Heart right ventricle (tissue), 16 donors: ENCODE measurements around the gene ATG14. TPM values are rescaled to one million over a fixed set of nuclear protein-coding genes. Genes with fewer than 3 reads are reported as not detected.
"Not testable (repeated sequence)": the region's sequence is repeated elsewhere in the genome, so short reads cannot be mapped to it uniquely, and the experiment has no call there.

ENCODE experiments used
- ATAC-seq, 8 donors: fragments of 200-7000 bp; cut with Tn5 transposase; one replicate each; pipeline ENCODE4 v1.9.1; 2020; ENCODE audit warnings: mild to moderate bottlenecking in 8 of 8, moderate library complexity in 8 of 8, moderate number of reproducible peaks in 1 of 8
- DNase-seq, 2 donors: peaks; one replicate each; pipeline ENCODE4 v3.0.0-alpha.2; 2020
- H3K27ac ChIP-seq, 10 donors: fragments of 200-600 bp; sonication (generic) in 2 of 10; one replicate each; pipeline versions ENCODE4 v1.5.0 to v1.8.0; 2020 to 2022; ENCODE audit warnings: mild to moderate bottlenecking in 3 of 10
- H3K27me3 ChIP-seq, 7 donors: fragments of 200-600 bp; one replicate each; pipeline ENCODE4 v1.8.0; 2021 to 2022; ENCODE audit warnings: mild to moderate bottlenecking in 2 of 7
- H3K36me3 ChIP-seq, 9 donors: fragments of 200-600 bp; sonication (generic) in 1 of 9; one replicate each; pipeline versions ENCODE4 v1.5.0 to v1.8.0; 2020 to 2022; ENCODE audit warnings: mild to moderate bottlenecking in 2 of 9
- H3K4me1 ChIP-seq, 9 donors: fragments of 200-600 bp; sonication (generic) in 1 of 9; one replicate each; pipeline versions ENCODE4 v1.5.0 to v1.8.0; 2020 to 2022; ENCODE audit warnings: mild to moderate bottlenecking in 4 of 9
- H3K4me3 ChIP-seq, 10 donors: fragments of 200-600 bp; sonication (generic) in 2 of 10; one replicate each; pipeline versions ENCODE4 v1.5.0 to v1.8.0; 2020 to 2022; ENCODE audit warnings: mild to moderate bottlenecking in 7 of 10, moderate library complexity in 2 of 10
- H3K9me3 ChIP-seq, 11 donors: fragments of 200-600 bp in 10 of 11; sonication (generic) in 2 of 11; one replicate each; pipeline versions ENCODE4 v1.5.0 to v1.8.0; 2013 to 2022; ENCODE audit warnings: mild to moderate bottlenecking in 2 of 11, control low read depth in 1 of 11, moderate library complexity in 1 of 11
- CTCF ChIP-seq, 9 donors: fragments of 200-600 bp; sonication (generic) in 2 of 9; IDR thresholded peaks; one replicate each; pipeline versions ENCODE4 v1.5.0 to v1.8.0; 2021 to 2022; ENCODE audit warnings: antibody characterized with exemption in 9 of 9, mild to moderate bottlenecking in 5 of 9, moderate library complexity in 1 of 9
- WGBS, 2 donors: extraction: QIAGEN DNeasy Blood & Tissue Kit; methylation state at CpG; one replicate each; pipeline ENCODE4 v1.1.7; 2013; ENCODE audit warnings: inconsistent platforms in 1 of 2; 5-methylcytosine and 5-hydroxymethylcytosine counted together
- intact Hi-C, 10 donors: fragments of 100-400 bp; cut with DNase I; formaldehyde crosslinking; loops; one replicate each; pipeline versions ENCODE4 v1.11.1 to v1.14.2; 2022
- polyA plus RNA-seq, 2 donors: library from polyadenylated mRNA; stranded (reverse); fragments of 200-250 nt; gene quantifications; one replicate each; pipeline ENCODE4 v1.2.3, GENCODE V29; 2013
- total RNA-seq, 10 donors: library from RNA; stranded (reverse); fragmentation: NEBNext Ultra II Directional in 3 of 10; extraction: Animal tissue kit (Norgen Biotek cat#: 25700) in 3 of 10; gene quantifications; one replicate each; pipeline versions ENCODE4 v1.2.1 to v1.2.4, GENCODE V29; 2021 to 2023
- donor health status: Arrhythmogenic right ventricular cardiomyopathy.
- donor health status: ischemic (EF 13 %, LVEDD 7.1; RV severe dilation, severe dysfunction).
- donor health status: healthy with polysubstance abuse.
- donor health status: DM: no; HTN: yes; CAD: no.
- donor health status: DM: no; HTN: no; CAD: no.
- donor health status: ischemic (EF 25% LVEDD 6.9; RV normal size, moderate dysfunction).
- donor health status: ischemic (EF 25% LVEDD 5.7; RV mildly dilated, moderate dysfunction).
- donor health status: healthy.
- donor health status: DM: yes; HTN: yes; CAD: no.
- donor health status: Ischemic cardiomyopathy.
- donor health status: ischemic (EF 35%, LVEDD 5.7; RV mildly dilated, moderate dysfunction).
- donor health status: nonischemic (EF 11% LVEDD 7.7; RV severe dilation, severe dysfunction).
- donor health status: DM: yes; HTN: yes; CAD: no.
- donor health status: PGD.
- donor health status: ischemic (EF 29% LVEDD 5.4; RV normal size, mild dysfunction).
- donor health status: nonischemic (EF 23%, LVEDD 6.1; RV moderate dilation, normal function).

Gene ATG14
- total and polyA plus RNA-seq, 12 donors = 3.5 to 21.9 (median 15.3) TPM

GRCh38 chr14:55349565-55349964 lies 62.1 kb downstream of the ATG14 start:
- Histone ChIP-seq H3K9me3 (no peaks in the 10 kb centered on the region), H3K4me3 (no peak overlapping the region), H3K4me1 (peaks cover 0 to 49% (median 18%) of the 10 kb centered on the region in 9 donors), H3K27ac (no peak overlapping the region), H3K27me3 (no peaks in the 10 kb centered on the region), H3K36me3 (peaks cover 0 to 42% (median 26%) of the 10 kb centered on the region in 9 donors)
- 88 to 92% methylated on average over 12 of the region's 12 CpGs for WGBS, 2 donors
- no peak for ATAC-seq
- no peak for TF ChIP-seq CTCF (IDR thresholded peaks at IDR 0.05)
- intact Hi-C loops = loop anchor here in 1 of 10 donors (5.0 kb wide), 1 partner anchor 37 kb away; no protein-coding TSS in a partner anchor
- DNase-seq = no peak

- intact Hi-C loops = loop anchor here in 1 of 10 donors (5.0 kb wide), 1 partner anchor 37 kb away; no protein-coding TSS in a partner anchor
- no peak overlapping the region for H3K4me3 ChIP-seq
- TF ChIP-seq CTCF (IDR thresholded peaks at IDR 0.05) = no peak
- H3K36me3 ChIP-seq = peaks cover 0 to 39% (median 26%) of the 10 kb centered on the region in 9 donors
- ATAC-seq = no peak
- no peak for DNase-seq
- H3K4me1 ChIP-seq = peaks cover 0 to 49% (median 21%) of the 10 kb centered on the region in 9 donors
- H3K9me3 ChIP-seq = no peaks in the 10 kb centered on the region
- H3K27ac ChIP-seq = no peak overlapping the region
- 57 to 59% methylated on average over 4 of the region's 4 CpGs for WGBS, 2 donors
- no peaks in the 10 kb centered on the region for H3K27me3 ChIP-seq
Observed at GRCh38 chr14:55348766-55349453, 62.7 kb downstream of the ATG14 start.

- H3K4me1 ChIP-seq = peaks cover 0 to 57% (median 22%) of the 10 kb centered on the region in 9 donors
- WGBS, 2 donors = 93 to 94% methylated on average over 3 of the region's 3 CpGs
- TF ChIP-seq CTCF (IDR thresholded peaks at IDR 0.05) = no peak
- no peaks in the 10 kb centered on the region for H3K27me3 ChIP-seq
- no peak for ATAC-seq
- peaks cover 0 to 28% (median 24%) of the 10 kb centered on the region in 9 donors for H3K36me3 ChIP-seq
- H3K27ac ChIP-seq = no peak overlapping the region
- intact Hi-C loops = loop anchor here in 1 of 10 donors (5.0 kb wide), 1 partner anchor 35 kb away; no protein-coding TSS in a partner anchor
- DNase-seq = no peak
- no peaks in the 10 kb centered on the region for H3K9me3 ChIP-seq
- H3K4me3 ChIP-seq = no peak overlapping the region
Observed at GRCh38 chr14:55347748-55348147, 63.9 kb downstream of the ATG14 start.

- DNase-seq (no peak), ATAC-seq (no peak)
- peaks cover 0 to 21% (median 17%) of the 10 kb centered on the region in 9 donors for H3K36me3 ChIP-seq
- no peak overlapping the region for H3K27ac ChIP-seq
- WGBS, 2 donors = 92 to 100% methylated on average over 1 of the region's 1 CpG
- TF ChIP-seq CTCF (IDR thresholded peaks at IDR 0.05) = no peak
- intact Hi-C loops = loop anchor here in 1 of 10 donors (5.0 kb wide), 1 partner anchor 35 kb away; no protein-coding TSS in a partner anchor
- no peaks in the 10 kb centered on the region for H3K27me3 ChIP-seq
- H3K4me3 ChIP-seq = no peak overlapping the region
- H3K4me1 ChIP-seq = peaks cover 0 to 64% (median 24%) of the 10 kb centered on the region in 9 donors
- no peaks in the 10 kb centered on the region for H3K9me3 ChIP-seq
Observed at GRCh38 chr14:55347040-55347439, 64.6 kb downstream of the ATG14 start.

GRCh38 chr14:55344582-55345163 lies 67.0 kb downstream of the ATG14 start:
- not testable (repeated sequence) for H3K36me3 ChIP-seq, ATAC-seq, H3K4me3 ChIP-seq, H3K27me3 ChIP-seq, H3K27ac ChIP-seq, H3K9me3 ChIP-seq, DNase-seq
- peaks cover 0 to 86% (median 32%) of the 10 kb centered on the region in 9 donors for H3K4me1 ChIP-seq
- WGBS, 2 donors = 88 to 95% methylated on average over 6 of the region's 6 CpGs
- intact Hi-C loops = loop anchor here in 1 of 10 donors (5.0 kb wide), 1 partner anchor 32 kb away; no protein-coding TSS in a partner anchor
